GM18511 (cell line): ENCODE data around the gene KIF3C.
"Not testable (repeated sequence)": the region's sequence is repeated elsewhere in the genome, so short reads cannot be mapped to it uniquely, and the experiment has no call there.

Experiments used
- ATAC-seq: cut with Tn5 transposase; IDR thresholded peaks from one replicate; pipeline ENCODE4 v1.9.1; 2021; ENCODE audit warnings: mild to moderate bottlenecking, moderate library complexity; ENCODE audit not compliant: unreplicated experiment

Gene KIF3C

DNA sequence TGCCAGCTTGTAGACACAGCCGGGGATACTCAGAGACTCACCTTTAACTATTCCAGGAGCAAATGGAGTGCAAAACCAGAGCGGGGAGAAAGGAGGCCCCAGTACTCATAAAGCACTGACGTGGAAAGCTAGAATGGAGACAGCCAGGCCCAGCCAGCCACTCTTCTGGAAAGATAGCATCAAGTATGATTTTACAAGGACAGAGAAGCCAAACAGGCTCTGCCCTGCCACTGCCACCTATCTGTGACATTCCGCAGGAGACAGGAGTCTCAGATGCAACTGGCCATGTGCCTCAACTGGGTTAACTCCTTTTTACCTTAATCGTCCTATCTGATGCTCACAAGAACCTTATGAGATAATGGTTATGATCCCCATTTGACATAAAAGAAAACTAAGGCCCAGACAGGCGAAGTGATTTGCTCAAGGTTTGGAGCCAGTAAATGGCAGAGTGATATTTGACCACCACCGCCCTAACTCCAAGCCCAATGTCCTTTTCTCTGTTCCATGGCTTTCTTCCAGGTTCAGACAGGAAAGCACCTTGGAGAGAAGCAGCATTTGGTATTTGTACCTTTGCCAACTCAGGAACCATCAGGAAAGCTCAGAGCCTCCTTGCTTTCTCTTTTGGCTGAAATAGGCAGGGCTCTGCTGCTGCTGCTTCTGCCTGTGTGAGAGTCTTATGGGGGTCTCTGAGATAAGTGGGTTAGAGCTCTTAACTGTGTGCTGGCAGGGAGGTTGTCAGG, 15.6 kb downstream of the KIF3C start:
- ATAC-seq: no peak

DNA sequence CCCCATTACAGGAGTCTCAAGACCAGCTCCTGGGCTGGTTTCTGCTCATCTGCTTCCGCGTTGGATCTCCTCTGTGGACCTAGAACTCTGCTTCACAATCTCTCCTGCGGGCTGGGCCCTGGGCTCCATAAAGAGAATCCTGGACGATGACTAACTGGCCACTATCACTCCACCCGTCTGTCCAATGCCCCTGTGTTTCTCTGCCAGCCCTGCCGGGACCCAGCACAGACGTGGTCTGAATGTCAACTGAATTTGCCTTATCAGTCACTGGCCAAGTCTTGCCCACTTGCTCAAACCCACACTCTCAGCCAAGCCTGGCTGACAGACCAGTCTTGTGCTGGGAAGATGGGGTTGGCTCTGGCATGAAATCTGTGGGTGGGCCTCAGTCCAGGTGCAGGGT, 17.4 kb downstream of the KIF3C start:
- no peak for ATAC-seq

DNA sequence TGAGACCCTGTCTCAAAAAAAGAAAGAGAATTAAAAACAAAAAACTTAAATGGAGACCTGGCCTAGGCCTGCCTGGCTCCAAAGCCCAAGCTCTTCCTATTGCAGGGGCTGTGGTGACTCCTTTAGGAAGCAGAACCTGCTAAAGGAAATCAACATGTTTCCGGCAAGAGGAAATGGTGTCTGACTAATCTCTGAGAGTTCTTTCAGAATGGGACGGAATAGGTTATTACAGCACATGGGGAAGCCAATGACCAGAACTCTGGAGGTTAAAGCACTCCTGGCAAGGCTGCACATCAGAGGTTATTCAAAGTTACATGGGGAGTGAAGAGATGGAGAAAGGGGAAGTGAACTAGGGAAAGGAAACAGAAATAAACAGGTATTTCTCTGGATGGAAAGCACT, 21.4 kb downstream of the KIF3C start:
- no peak for ATAC-seq

DNA sequence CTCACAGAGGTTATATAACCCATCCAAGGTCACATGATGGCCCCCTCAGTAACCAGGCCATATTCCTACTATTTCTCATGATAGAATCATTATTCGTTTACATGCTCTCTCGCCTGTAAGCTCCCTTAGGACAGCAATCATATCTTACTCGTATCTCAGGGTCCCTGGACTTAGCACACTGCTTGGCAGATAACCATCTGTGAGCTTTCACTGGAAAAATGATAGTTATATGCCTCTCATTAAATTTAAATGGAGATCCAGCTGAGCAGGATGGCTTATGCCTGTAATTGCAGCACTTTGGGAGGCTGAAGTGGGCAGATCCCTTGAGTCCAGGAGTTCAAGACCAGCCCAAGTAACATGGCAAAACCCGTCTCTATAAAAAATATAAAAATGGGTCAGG, 21.9 kb downstream of the KIF3C start:
- ATAC-seq: no peak

DNA sequence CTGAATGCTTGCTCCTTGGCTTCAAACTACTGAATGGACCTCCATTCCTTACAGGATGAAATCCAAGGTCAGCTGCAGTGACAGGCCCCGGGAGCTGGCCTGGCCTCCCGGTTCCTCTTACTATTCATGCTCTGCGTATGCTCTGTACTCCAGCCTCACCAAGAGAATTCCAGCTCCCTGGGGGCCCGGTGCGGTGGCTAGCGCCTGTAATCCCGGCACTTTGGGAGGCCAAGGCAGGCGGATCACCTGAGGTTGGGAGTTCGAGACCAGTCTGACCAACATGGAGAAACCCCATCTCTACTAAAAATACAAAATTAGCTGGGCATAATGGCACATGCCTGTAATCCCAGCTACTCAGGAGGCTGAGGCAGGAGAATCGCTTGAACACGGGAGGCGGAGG, 23.7 kb downstream of the KIF3C start:
- not testable (repeated sequence) for ATAC-seq

DNA sequence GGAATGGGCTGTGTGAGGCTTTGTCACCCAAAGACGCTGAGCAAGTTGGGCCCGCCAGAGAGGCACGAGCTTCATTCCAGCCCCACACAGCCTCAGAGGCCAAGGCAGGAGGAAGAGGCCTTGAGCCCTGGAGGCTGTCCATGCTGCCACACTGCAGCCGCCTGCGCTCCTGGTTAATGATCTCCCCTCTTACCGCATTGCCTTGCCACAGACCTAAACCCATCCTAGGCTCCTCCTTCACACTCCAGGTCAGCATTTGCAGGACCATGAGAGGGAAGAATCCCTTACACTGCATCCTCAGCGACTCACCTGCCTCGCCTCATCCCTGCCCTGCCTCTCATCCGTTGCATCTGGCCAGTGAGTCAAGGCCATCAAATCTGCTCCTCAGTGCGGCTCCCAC, 24.6 kb downstream of the KIF3C start:
- no peak for ATAC-seq

DNA sequence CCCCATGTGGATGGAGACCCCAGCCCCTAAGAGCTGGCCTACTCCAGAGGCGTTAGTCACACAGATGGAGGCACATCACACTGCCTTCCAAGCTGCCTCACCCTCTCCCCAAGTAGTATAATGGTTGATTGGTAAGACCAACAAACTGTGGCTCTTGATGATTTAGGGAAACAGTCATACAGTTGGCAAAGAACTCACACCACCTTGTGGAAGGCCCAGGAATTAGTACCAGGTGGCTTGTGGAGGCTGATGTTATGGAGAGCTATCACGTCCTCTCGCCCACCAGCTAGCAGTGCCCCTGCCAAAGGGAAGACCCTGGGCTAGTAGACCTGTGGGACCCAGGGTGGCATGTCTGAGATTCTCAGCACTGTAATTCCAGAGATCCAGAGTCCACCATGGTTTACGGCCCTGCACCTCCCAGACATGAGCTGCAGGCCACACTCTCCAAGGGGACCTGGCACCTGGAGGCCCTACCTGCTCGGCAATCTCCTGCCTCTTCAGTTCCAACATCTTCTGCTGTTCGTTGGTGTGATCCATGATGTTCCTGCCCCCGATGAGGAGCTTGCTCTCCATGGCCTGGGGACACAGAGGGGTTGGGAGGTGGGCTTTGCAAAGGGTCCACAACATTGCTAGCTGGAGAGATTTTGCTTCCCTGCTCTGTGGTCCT, 26.3 kb downstream of the KIF3C start:
- ATAC-seq: no peak

DNA sequence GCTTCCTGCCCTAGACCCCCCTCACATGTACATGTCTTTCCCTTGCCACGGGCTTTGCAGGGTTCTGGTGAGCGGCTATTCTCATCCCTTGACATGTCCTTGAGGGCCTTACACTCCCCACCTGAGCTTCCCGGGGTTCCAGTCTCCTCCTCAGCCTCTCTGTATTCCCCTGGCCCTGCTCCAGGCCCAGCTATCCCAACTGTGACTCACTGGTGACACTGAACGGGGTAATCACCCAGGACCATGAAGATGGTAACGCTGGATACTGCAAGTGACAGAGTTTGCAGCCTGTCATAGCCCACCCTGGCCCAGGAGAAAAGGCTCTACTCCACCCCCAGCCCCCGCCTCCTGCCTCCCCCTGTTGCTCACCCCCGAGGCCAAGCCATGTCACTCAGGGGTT, 27.3 kb downstream of the KIF3C start:
- ATAC-seq: no peak

DNA sequence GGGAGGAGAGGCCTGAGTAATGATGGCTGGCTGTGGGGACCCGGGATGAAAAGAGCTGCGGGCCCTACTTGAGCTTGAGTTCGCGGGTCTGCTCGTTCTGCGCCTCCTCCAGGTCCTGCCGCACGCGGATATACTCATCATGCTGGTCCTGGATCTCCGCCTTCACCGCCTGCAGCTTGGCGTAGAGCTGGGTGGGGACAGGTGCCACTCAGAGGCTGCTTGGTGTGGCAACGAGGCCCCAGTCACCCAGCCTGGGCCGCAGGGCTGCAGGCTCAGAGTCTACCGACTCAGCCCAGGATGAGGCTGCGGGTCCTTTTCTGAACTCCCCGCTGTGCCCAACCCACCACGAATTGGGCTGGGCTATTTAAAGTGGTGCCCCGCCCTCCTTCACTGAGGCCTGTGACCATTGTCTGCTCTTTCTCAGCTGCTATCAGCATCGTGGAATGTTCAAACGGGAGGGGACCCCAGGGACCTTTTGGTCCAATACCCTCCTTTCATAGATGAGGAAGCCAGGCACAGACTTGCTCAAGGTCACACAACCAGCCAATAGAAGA, 28.0 kb downstream of the KIF3C start:
- ATAC-seq: no peak

DNA sequence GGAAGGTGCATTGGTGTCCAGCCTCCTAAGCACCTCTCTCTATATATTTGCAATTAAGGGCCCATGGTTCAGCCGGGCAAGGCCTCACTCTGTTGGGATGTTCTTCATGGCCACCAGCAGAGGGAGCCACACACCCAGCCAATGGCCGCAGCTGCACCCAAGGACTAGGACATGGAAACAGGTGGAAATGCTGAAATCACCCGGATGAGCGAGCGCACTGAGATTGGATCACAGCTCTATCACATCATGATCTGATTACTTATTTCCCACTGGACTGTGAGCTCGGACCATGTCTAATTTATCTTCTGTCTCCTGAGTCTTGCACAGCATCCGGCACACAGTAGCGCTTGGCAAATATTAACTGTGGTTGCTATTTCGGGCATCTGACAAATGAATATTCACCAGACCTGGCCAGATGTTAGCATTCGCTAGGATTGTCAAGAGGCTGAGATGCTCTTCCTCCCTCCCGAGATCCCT, 31.2 kb downstream of the KIF3C start:
- ATAC-seq: no peak

DNA sequence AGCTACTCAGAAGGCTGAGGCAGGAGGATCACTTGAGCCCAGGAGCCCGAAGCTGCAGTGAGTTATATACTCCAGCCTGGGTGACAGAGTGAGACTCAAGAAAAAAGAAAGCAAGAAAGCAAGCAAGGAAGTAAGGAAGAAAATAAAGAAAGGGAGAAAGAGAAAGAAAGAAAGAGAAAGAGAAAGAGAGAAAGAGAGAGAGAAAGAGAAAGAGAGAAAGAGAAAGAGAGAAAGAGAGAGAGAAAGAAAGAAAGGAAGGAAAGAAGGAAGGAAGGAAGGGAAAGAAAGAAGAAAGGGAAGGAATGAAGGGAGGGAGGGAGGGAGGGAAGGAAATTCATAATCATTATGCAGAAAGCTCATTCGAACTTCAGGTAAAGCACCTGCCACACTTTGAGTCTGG, 33.9 kb downstream of the KIF3C start:
- ATAC-seq: no peak

DNA sequence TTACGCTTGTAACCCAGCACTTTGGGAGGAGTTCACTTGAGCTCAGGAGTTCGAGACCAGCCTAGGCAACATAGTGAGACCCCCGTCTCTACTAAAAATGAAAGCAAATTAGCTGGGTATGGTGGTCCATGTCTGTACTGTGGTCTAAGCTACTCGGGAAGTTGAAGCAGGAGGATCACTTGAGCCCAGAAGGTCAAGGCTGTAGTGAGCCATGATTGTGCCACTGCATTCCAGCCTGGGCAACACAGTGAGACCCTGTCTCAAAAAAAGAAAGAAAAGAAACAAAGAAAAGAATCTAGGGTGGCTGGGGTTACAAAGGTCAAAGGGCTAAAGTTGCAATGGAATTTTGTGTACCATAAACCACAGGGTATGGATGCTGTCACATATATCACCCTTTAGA, 41.3 kb downstream of the KIF3C start:
- ATAC-seq: no peak

DNA sequence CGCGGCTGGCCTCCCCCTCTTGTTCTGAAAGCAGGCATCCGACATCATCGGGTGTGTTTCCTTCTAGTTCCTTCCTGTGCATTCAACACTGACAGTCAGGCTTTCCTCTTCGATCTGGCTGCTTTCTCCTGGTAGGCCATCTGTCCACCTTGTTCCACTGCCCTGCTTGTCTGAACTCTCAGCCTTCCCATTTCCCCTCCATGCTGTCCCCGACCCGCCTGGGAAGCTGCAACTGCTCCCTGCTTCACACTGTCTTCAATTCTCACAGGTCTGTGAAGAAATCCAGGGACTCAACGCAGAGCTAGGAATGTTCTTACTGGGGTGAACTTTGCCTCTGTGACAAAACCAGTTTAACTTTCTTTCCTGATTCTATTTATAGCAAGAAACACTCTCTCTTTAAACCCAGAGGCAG, 43.0 kb downstream of the KIF3C start:
- ATAC-seq: no peak

DNA sequence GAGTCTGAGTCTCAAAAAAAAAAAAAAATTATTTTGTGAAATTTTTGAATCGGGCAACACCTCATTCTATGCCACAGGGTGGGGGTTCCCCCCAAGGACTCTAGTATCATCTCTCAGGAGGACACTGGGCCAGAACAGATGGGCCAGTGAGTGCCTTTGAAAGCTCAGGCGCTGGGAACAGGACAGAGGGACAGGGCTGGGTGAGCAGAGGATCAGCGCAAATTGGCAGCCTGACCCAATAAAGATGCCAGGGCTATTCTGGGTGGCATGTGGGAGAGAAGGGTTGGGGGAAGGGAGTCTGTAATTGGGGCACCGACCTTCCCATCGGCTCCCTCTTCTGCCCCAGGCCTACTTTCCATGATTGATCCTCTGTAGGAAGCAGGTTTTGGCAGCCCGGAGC, 44.0 kb downstream of the KIF3C start:
- ATAC-seq: no peak

DNA sequence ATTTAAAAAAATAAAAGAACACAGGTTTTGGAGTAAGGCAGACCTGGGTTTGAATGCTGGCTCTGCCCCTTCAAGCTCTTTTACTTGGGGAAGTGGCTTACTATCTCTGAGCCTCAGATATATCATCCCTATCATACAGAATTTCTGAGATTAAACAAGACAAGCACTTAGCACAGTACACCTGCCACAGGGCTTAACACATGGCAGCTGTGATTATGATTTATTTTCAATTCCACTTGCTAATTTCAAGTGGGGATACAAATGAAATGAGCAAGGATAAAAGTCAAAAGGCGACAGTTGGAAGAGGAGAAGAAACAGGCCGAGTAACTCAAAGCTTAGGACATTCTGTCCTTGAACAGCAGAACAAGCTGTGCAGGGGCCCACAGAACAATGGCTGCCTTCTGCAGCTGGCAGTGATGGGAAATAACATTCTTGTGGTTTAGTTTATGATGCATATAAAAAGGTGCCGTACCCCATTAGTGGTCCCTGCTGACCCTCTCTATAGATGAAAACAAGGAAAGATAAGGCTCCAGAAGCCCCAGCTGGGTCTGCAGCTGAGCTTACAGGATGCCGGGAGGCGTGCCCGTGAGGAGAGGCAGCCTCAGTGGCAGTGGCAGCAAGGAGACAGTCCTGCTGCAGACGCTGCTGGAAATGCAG, 45.3 kb downstream of the KIF3C start:
- ATAC-seq: no peak

DNA sequence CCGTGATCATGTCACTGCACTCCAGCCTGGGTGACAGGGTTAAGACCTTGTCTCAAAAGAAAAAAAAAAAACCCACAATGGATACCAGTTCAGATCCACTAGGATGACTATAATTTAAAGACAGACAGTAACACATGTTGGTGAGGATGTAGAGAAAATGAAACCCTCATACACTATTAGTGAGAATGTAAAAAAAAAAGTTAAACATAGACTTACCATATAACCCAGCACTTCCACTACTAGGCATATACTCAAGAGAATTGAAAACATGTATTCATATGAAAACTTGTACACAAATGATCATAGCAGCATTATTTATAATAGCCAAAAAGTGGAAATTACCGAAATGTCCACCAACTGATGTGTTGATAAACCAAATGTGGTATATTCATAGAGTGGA, 48.7 kb downstream of the KIF3C start:
- ATAC-seq: no peak

DNA sequence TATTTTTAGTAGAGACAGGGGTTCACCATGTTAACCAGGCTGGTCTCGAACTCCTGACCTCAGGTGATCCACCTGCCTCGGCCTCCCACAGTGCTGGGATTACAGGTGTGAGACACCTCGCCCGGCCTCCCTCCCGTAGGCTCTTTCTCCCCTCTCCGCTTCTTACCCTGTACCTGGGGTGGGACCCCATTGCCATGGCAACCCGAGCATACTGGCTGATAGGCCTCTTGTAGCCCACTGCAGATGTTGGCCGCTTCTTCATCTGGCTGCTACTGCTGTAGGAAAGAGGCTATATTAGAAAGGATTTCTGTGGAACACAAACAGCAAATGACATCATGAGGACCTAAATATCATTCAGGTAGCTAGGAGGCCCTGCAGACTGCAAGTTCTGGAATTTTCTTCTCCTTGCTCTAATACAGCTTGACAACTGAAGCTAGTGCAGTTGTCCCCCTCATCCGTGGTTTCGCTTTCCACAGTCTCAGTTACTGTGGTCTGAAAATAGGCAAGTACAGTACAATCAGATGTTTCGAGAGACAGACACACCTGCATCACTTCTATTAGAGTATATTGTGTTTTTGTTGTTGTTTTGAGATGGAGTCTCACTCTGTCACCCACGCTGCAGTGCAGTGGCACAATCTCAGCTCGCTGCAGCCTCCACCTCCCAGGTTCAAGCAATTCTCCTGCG, 52.4 kb downstream of the KIF3C start:
- ATAC-seq: no peak

DNA sequence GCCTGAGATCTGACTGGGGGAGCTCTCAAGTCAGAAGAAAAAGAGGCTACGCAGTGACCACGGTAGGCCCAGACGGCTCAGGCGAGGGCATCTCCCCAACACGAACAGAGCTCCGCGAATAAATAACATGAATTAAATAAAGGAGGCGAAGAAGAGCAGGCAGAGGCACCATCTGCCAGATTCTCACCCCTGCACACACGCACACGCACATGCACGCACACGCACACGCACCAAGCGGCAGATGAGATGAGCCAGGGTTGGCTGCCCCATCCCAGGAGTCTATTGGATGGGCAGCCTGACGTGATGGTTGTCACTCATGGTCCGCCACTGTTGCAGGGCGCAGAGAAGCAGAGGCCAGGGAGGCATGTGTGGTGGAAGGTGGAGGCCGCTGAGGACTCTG, 53.6 kb downstream of the KIF3C start:
- no peak for ATAC-seq

DNA sequence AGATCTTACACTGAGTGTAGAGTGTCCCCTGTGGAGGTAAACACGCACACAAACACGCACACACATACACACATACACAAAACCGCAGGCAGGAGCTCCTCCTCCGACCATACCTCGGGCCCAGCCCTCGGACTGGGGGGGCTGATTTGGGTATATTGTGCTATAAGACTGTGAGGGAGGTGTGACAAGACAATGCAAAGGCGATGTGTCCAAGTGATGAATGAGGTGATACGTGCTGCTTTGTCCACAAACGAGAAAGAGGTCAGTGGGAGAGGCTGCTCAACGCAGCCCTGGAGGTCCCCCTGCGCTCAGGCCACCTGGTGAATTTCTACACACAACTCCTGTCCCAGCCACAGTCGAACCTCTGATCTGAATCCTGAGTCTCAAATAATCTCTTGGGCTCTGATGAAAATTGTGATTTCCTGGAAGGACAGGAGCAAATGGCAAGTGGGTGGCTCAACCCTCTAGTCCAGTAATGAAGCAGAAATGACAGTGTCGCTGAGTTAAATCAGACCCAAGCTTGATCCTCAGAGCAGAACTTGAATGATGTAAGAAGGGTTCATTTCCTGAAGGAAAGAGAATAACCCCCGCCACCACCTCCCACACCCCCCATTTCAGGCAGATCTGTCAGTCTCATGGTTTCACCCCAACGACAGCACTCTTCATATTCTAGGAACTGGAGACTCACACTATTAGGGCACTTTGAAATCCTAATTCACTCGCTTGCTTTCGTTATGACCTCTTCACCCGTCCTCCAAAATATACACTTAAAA, 55.1 kb downstream of the KIF3C start:
- no peak for ATAC-seq

DNA sequence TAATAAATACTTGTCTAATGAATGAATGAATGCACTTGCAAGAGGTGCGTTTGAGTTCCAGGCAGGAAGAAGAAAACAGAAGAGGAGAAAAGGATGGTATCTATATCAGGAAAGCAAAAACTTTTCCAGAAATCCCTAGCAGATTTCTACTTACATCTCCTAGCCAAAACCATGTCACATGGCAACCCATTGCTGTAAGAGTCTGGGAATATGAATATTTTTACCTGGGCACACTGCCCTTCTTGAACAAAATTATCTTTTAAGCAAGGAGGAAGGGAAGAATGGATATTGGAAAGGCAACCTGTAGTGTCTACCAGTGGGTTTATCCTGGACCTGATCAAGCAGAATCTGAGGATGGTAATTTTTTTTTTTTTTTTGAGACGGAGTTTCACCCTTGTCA, 59.8 kb downstream of the KIF3C start:
- no peak for ATAC-seq
